Measurements from ENCODE around the gene NMUR1.
A peak's percentile ranks its signal among the peaks of the same experiment; 100 is the strongest.

NMUR1 gene

DNA sequence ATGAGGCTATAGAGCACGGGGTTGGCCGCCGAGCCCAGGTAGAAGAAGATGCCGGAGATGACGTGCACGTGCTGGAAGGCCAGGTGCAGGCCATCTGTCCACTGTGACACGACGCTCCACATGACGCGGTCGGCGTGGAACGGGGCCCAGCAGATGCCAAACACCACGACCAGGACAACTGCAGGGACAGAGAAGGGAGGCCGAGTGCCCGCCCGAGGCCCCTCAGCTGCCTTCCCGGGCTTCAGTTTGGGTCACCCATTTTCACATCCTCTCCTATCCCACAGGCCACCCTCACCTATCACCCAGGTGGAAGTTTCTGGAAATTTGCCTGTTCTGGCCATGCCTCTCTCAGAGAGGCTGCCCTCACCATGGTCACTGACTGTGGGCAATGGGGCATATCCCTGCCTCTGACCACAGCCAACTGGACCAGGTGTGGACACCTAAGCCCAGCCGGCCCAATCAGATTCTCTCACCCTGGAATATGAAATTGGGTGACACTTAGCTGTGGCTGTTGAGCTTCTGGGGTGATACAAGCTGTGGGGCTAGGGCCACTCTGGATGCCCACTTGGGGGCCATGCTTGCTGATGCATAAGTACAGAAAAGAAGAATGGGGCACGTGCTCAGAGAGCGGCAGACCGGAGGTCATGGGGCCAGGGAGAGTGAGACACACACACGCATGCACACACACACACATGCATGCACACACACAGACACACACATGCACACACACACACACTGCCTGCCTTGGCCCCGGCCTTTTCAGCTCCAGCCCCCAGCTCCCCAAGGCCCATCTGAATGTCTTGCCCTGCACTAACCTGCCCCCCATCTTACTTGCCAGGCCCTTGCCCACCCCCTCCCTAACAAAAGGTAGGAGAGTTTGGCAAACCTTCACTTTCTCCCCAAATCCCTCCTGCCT, 4.7 kb downstream of the NMUR1 start:
- no peak for DNase-seq

DNA sequence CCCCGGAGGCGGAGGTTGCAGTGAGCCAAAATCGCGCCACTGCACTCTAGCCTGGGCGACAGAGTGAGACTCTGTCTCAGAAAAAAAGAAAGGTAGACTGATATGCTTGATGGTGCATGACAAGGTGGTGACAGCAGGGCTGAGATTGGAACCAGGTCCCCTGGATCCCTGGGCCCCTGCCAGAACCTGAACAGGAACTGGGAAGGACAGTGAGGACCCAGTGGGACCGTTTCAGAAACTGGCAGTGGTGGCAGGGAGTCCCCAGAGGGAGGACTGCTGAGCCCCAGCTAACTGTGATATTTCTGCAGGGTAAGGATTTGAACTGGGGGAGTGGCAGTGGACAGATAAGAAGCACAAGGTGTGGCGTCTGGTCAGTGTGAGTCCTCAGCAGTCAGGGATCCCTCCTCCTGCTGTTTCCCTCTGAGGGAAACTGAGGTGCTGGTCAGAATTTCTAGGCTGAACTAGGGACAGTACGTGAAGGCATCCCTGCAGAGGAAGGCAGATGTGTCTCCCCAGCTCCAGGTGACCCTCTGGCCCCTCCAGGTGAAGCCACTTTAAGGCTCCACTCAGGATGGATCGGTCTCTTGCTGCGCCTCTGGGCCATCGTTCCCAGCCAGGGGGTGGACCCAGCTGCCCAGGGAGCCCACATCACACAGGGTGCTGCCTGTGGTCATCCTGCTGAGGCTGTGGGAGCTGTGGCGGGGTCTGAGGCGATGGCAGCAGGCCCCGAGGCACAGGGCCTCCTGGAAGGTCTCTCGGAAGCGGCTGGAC, 5.6 kb downstream of the NMUR1 start:
- DNase-seq = no peak

DNA sequence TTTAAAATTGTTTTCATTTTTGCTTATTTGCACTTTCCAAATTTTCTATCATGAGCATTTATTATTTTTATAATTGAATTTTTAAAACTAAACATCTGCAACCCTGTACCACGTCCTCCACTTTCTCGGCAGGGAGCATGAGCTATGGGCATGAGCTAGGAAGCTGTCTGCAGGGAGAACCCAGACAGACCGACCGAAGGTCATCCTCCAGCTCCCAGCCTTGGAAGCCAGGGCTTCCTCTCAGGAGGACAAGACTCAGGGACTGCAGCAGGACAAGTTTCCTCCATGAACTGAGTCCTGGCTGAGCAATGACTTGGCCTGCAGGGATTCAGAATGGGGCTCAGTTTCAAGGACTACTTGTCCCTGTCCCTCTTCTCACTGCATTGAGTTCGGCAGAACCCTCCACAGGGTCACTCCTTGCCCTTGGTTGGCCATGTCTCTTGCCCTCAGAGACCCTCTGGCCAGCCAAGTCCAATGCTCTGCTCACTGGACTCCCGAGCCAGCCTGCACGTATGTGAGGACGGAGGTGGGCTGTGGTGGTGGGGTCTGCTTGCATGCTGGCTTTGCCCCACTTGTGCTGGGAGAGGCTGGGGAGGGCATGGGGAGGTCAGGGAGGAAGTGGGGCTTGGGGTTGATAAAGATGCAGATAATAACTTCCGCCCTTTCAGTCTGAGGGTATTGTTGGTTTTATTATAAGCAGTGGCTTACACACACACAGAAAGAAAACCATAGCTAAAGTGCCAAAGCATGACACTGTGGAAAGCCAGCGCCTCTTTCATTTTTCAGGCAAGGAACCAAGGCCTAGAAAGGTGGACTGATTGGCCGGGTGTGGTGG, 6.6 kb downstream of the NMUR1 start:
- no peak for DNase-seq

- no peak for DNase-seq
These were observed 7.6 kb downstream of the NMUR1 start for GRCh38 chr2:231522418-231523180.

DNA sequence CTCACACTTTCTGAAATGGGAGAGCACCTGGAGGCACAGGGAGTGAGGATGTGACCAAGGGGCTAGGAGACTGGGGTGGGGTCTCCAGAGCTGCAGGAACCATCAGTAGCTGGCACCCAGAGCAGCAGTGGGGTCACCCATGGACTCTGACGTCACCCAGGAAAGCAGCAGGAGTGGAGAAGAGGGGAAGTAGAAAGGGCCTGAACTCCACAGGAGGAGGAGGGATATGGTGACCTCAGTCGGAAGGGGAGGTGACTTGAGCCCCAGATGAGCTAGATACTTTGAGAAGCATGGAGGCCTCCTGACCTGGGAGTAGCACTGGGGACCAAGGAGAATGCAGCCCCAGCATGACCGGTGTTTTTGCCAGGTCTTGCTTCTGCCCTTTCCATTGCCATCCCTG, 8.8 kb downstream of the NMUR1 start:
- no peak for DNase-seq

GRCh38 chr2:231519975-231520555, 10.2 kb downstream of the NMUR1 start:
- DNase-seq = no peak

GRCh38 chr2:231518771-231519170, 11.5 kb downstream of the NMUR1 start:
- no peak for DNase-seq

GRCh38 chr2:231515603-231516002, 14.6 kb downstream of the NMUR1 start:
- DNase-seq = no peak

DNA sequence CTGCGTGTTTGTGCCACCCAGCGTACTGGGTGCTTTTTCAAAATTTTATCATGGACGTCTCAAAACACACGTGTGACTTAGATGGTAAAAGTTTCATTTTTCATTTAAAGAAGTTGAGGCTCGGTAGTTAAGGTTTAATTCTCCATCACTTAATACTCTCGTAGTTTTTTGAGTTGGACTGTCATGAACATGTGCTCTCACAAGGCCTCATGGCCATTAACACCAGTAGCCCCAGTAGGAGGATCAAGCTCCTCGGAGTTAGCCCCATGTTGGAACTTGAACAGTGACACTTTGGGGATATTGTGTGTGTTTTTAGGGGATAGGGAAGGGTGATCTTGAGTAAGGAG, 15.3 kb downstream of the NMUR1 start:
- DNase-seq = no peak

DNA sequence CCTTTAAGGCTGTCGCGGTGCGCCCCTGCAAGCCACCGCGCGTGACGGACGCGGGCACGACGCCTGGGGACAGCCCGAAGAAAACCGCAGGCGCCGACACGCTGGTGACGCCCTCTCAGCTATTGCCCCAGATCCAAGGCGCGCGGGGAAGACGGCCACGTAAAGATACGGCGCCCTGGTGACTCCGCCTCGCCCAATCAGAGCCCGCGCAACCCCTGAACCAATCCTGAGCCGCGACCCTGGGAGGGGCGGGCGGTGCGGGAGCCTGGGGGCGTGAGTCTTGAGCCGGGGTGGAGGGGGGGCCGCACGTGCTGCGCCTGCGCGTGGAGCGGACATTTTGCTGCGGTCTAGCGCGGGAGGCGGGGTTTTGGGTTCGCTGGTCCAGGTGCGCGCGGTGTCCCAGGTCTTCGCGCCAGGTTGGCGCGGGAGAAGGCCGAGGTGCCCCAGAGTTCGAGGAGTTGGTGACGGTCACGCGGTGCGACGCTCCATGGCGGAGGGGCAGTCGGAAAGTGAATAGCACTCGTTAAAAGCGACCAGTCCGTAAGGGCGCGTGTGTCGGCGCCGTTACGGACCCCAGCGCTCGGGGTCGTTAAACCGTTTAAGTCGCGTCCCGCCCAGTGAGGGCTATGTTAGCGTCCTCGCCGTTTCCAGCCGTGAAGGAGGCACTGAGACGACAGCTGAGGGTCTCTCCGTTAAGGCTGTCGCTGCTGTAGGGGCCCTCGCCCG, 15.9 kb downstream of the NMUR1 start:
- peak; percentile 97 for DNase-seq

DNA sequence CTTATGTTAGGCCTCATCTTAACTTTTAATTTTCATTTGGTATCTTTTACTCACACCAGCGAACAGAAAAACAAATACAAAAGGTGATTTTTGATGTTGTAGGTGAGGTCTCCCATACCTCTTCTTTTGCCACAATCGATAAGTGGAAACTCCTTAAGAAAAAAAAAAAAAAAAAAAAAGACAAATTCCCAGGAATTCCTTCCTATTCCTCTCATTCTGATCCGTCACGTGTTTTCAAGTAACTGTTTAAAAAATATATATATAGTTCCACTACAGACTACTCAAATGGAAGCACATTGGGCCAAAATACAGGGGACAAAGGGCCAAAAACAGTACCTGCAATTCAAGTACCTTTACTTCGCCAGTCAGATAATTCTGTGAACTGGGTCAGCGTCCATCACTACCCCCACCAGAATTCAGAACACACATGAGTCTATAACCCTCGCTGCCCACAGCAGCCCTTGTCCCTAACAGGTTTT, 16.5 kb downstream of the NMUR1 start:
- DNase-seq = no peak

GRCh38 chr2:231512222-231512621, 18.0 kb downstream of the NMUR1 start:
- DNase-seq = peak; percentile 71

- DNase-seq = no peak
These were observed 26.5 kb downstream of the NMUR1 start for GRCh38 chr2:231503766-231504165.

DNA sequence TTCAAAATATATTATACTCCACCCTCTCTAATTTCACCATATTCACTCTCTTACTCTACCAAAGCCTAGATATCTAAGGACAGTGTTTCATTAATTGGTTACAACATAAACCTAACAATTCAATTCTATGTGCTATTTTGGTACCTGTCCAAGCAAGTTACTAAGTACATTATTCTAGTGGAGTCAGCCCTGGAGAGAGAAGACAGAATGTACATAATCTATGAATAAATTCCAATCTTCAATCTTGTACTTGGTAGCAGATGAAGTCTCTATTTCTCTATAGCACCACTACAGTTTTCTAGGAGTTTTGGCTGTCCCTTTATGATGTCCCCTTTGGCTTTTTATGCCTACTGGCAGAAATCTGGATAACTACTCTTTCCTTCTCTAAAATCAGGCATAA, 27.6 kb downstream of the NMUR1 start:
- no peak for DNase-seq

GRCh38 chr2:231497651-231498050, 32.6 kb downstream of the NMUR1 start:
- no peak for DNase-seq

DNA sequence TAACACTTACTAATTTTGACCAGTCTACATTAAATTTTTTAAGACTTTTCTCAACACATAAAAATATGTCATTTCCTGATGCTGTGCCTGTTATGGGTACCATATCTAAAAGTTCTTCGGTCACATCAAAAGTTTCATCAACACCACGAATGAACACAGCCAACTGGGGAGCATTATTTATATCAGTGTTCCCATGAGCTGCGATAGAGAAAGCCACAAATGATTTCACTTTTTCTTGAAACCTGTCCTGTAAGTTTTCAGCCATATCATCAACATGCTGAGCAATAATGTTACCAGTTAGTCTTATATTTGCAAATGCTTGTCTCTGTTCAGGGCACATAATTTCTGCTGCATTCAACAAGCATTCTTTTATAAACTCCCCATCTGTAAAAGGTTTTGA, 35.6 kb downstream of the NMUR1 start:
- DNase-seq = no peak

DNA sequence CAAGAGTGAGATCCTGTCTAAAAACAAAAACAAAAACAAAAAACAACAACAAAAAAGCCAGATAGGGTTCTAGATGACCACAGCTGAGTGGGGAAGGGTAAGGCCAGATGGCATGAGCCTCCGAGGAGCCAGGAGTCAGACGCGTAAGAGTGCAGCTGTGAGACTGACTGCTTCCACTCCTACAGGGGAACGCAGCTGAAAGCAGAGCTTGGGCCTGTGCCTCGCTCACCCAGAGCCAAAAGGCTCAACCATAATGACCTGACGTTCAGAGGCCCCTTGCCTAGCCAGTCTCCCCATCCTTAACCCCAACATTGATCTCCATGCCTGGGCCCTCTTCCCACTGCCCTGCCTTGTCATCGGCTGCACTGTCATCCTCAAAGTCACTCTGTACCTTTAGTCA, 39.4 kb downstream of the NMUR1 start:
- DNase-seq = no peak

DNA sequence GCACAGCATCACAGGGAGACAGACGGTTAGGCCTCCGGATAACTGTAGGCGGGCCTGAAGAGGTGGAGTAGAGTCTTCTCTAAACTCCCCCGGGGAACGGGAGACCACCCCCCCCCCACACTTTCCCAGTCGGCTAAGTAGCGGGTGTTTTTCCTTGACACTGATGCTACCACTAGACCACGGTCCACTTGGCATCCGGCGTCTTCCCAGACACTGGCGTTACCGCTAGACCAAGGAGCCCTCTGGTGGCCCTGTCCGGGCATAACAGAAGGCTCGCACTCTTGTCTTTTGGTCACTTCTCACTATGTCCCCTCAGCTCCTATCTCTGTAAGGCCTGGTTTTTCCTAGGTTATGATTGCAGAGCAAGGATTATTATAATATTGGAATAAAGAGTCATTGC, 40.3 kb downstream of the NMUR1 start:
- DNase-seq = no peak

DNA sequence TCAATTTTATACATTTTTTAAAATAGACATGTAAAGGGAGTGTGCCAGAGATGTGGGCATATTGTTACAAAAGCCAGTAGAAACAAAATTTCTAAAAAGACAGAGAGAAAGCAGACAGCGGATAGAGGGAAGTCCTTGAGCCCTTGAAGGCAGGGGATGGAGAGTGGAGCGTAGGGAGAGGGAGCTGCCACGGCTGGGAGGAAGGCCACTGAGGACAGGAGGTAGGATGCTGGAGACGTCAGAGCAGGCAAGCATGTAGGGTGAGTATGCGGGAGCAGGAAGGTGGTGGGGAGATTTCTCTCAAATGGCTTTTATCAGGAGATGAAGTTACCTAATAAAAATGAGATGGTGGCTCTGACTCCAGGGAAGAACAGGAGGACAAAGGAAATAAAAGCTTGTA, 41.9 kb downstream of the NMUR1 start:
- no peak for DNase-seq

DNA sequence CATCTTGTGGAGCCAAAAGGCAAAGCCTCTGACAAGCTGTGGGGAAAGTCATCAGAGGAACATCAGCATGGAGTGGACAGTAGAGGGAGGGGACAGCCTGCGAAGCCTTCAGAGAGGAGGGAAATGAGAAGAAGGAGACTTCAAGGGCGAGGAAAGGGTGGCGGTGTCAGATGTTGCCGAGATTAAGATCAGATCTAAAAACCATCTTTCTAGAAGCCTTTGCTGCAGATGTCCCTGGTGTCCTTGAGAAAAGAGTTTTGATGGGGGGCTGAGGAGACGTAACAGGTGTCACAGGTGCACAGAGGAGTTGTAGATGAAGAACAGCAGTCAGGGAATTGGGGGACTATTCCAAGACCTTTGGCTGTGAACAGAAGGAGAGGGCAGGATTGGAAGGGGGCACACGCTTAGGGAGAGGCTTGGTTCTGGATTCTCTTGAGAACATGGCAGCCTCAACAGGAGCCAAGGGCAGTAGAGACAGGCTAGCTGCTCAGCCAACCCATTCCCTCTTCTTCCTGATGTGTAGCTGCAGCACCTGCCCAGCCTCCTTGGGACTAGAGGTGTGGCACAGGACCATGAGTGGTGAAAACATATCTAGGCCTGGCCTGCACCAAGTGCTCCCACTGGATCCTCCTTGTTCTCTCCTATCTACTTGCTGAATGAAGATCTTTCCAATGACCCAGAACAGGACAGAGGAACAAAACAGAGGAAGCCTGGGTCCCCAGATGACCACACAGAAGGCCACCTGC, 43.2 kb downstream of the NMUR1 start:
- no peak for DNase-seq
